Measurements from ENCODE around the gene EFCC1.

The EFCC1 gene

GRCh38 chr3:129018751-129019150, 17.6 kb downstream of the EFCC1 start:
- no peak overlapping the region for H3K4me3 ChIP-seq (ENCODE audit: low read length)
- DNase-seq (ENCODE audit: low read depth): no peak
- TF ChIP-seq CTCF (conservative IDR thresholded peaks at IDR 0.05; ENCODE audit: low read depth, low read length): no peak

GRCh38 chr3:129019266-129019665, 18.2 kb downstream of the EFCC1 start:
- no peak for DNase-seq (ENCODE audit: low read depth)
- no peak for TF ChIP-seq CTCF (conservative IDR thresholded peaks at IDR 0.05; ENCODE audit: low read depth, low read length)

GRCh38 chr3:129020691-129021090, 19.6 kb downstream of the EFCC1 start:
- no peak for DNase-seq (ENCODE audit: low read depth)
- TF ChIP-seq CTCF (conservative IDR thresholded peaks at IDR 0.05; ENCODE audit: low read depth, low read length): no peak
- no peak overlapping the region for H3K4me3 ChIP-seq (ENCODE audit: low read length)

More at GRCh38 chr3:129019266-129019665, 18.2 kb downstream of the EFCC1 start:
- no peak overlapping the region for H3K4me3 ChIP-seq (ENCODE audit: low read length)

- no peak for DNase-seq (ENCODE audit: low read depth)
- TF ChIP-seq CTCF (conservative IDR thresholded peaks at IDR 0.05; ENCODE audit: low read depth, low read length): no peak
- no peak overlapping the region for H3K4me3 ChIP-seq (ENCODE audit: low read length)
These were observed 20.0 kb downstream of the EFCC1 start for GRCh38 chr3:129021140-129021551.

GRCh38 chr3:129022114-129023007, 21.3 kb downstream of the EFCC1 start:
- no peak for DNase-seq (ENCODE audit: low read depth)
- TF ChIP-seq CTCF (conservative IDR thresholded peaks at IDR 0.05; ENCODE audit: low read depth, low read length): no peak

GRCh38 chr3:129023008-129023358, 21.9 kb downstream of the EFCC1 start:
- DNase-seq (ENCODE audit: low read depth): no peak
- no peak for TF ChIP-seq CTCF (conservative IDR thresholded peaks at IDR 0.05; ENCODE audit: low read depth, low read length)
- no peak overlapping the region for H3K4me3 ChIP-seq (ENCODE audit: low read length)

More at GRCh38 chr3:129022114-129023007, 21.3 kb downstream of the EFCC1 start:
- no peak overlapping the region for H3K4me3 ChIP-seq (ENCODE audit: low read length)

GRCh38 chr3:129023909-129024308, 22.8 kb downstream of the EFCC1 start:
- no peak overlapping the region for H3K4me3 ChIP-seq (ENCODE audit: low read length)
- no peak for DNase-seq (ENCODE audit: low read depth)
- peak; percentile 36 for TF ChIP-seq CTCF (conservative IDR thresholded peaks at IDR 0.05; ENCODE audit: low read depth, low read length)
